ENCODE data around the gene CTU2.

Gene CTU2

GRCh38 chr16:88702371-88703210 is 3.7 kb upstream of the CTU2 start:
- H3K4me3 ChIP-seq (ENCODE audit: insufficient read depth, low read depth, low read length, poor library complexity, severe bottlenecking), result peak overlapping the region; percentile 80
- no peak for DNase-seq
- peaks cover 84% of the 10 kb centered on the region for H3K4me1 ChIP-seq (ENCODE audit: control insufficient read depth, insufficient read depth, low read length, poor library complexity, severe bottlenecking)
- peaks cover 26% of the 10 kb centered on the region for H3K36me3 ChIP-seq (ENCODE audit: control insufficient read depth, insufficient read depth, low read length)
- H3K27me3 ChIP-seq (replicated peaks; ENCODE audit: control insufficient read depth, insufficient read depth, low read length, poor library complexity, severe bottlenecking), result no peaks in the 10 kb centered on the region
- no peaks in the 10 kb centered on the region for H3K9me3 ChIP-seq (ENCODE audit: control insufficient read depth, low read length)
- peak overlapping the region; percentile 88 for H3K27ac ChIP-seq (ENCODE audit: insufficient read depth, low read length, poor library complexity, severe bottlenecking)

GRCh38 chr16:88703486-88704309 is 2.6 kb upstream of the CTU2 start:
- H3K27ac ChIP-seq (ENCODE audit: insufficient read depth, low read length, poor library complexity, severe bottlenecking), result peak overlapping the region; percentile 88
- H3K4me3 ChIP-seq (ENCODE audit: insufficient read depth, low read depth, low read length, poor library complexity, severe bottlenecking), result peak overlapping the region; percentile 80
- H3K4me1 ChIP-seq (ENCODE audit: control insufficient read depth, insufficient read depth, low read length, poor library complexity, severe bottlenecking), result peaks cover 74% of the 10 kb centered on the region
- peak; percentile 63 to 70 (median 65) for DNase-seq
- no peaks in the 10 kb centered on the region for H3K9me3 ChIP-seq (ENCODE audit: control insufficient read depth, low read length)
- no peaks in the 10 kb centered on the region for H3K27me3 ChIP-seq (replicated peaks; ENCODE audit: control insufficient read depth, insufficient read depth, low read length, poor library complexity, severe bottlenecking)
- peaks cover 15% of the 10 kb centered on the region for H3K36me3 ChIP-seq (ENCODE audit: control insufficient read depth, insufficient read depth, low read length)

- DNase-seq, result peak in 2 of 3 donors; percentile 22 to 48
- peak overlapping the region; percentile 88 for H3K27ac ChIP-seq (ENCODE audit: insufficient read depth, low read length, poor library complexity, severe bottlenecking)
Measured at GRCh38 chr16:88705076-88705684, 1.1 kb upstream of the CTU2 start.

GRCh38 chr16:88705801-88706228 is 488 bp upstream of the CTU2 start:
- DNase-seq, result no peak
- Histone ChIP-seq H3K27ac (ENCODE audit: insufficient read depth, low read length, poor library complexity, severe bottlenecking) (peak overlapping the region; percentile 88), H3K27me3 (replicated peaks; ENCODE audit: control insufficient read depth, insufficient read depth, low read length, poor library complexity, severe bottlenecking) (no peaks in the 10 kb centered on the region), H3K4me1 (ENCODE audit: control insufficient read depth, insufficient read depth, low read length, poor library complexity, severe bottlenecking) (peaks cover 53% of the 10 kb centered on the region), H3K36me3 (ENCODE audit: control insufficient read depth, insufficient read depth, low read length) (no peaks in the 10 kb centered on the region), H3K4me3 (ENCODE audit: insufficient read depth, low read depth, low read length, poor library complexity, severe bottlenecking) (peak overlapping the region; percentile 80), H3K9me3 (ENCODE audit: control insufficient read depth, low read length) (no peaks in the 10 kb centered on the region)

More at GRCh38 chr16:88705076-88705684, 1.1 kb upstream of the CTU2 start:
- H3K9me3 ChIP-seq (ENCODE audit: control insufficient read depth, low read length), result no peaks in the 10 kb centered on the region
- H3K4me3 ChIP-seq (ENCODE audit: insufficient read depth, low read depth, low read length, poor library complexity, severe bottlenecking), result peak overlapping the region; percentile 80
- H3K36me3 ChIP-seq (ENCODE audit: control insufficient read depth, insufficient read depth, low read length), result peaks cover under 1% of the 10 kb centered on the region
- no peaks in the 10 kb centered on the region for H3K27me3 ChIP-seq (replicated peaks; ENCODE audit: control insufficient read depth, insufficient read depth, low read length, poor library complexity, severe bottlenecking)
- peaks cover 59% of the 10 kb centered on the region for H3K4me1 ChIP-seq (ENCODE audit: control insufficient read depth, insufficient read depth, low read length, poor library complexity, severe bottlenecking)

GRCh38 chr16:88706965-88707826 is 893 bp downstream of the CTU2 start:
- Histone ChIP-seq H3K4me3 (ENCODE audit: insufficient read depth, low read depth, low read length, poor library complexity, severe bottlenecking) (peak overlapping the region; percentile 80), H3K27me3 (replicated peaks; ENCODE audit: control insufficient read depth, insufficient read depth, low read length, poor library complexity, severe bottlenecking) (no peaks in the 10 kb centered on the region), H3K4me1 (ENCODE audit: control insufficient read depth, insufficient read depth, low read length, poor library complexity, severe bottlenecking) (peaks cover 41% of the 10 kb centered on the region), H3K27ac (ENCODE audit: insufficient read depth, low read length, poor library complexity, severe bottlenecking) (peak overlapping the region; percentile 88), H3K9me3 (ENCODE audit: control insufficient read depth, low read length) (no peaks in the 10 kb centered on the region), H3K36me3 (ENCODE audit: control insufficient read depth, insufficient read depth, low read length) (no peaks in the 10 kb centered on the region)
- DNase-seq, result no peak

GRCh38 chr16:88710556-88710955 is 4.3 kb downstream of the CTU2 start:
- no peaks in the 10 kb centered on the region for H3K9me3 ChIP-seq (ENCODE audit: control insufficient read depth, low read length)
- no peak for DNase-seq
- H3K27me3 ChIP-seq (replicated peaks; ENCODE audit: control insufficient read depth, insufficient read depth, low read length, poor library complexity, severe bottlenecking), result no peaks in the 10 kb centered on the region
- peaks cover 11% of the 10 kb centered on the region for H3K4me1 ChIP-seq (ENCODE audit: control insufficient read depth, insufficient read depth, low read length, poor library complexity, severe bottlenecking)
- no peak overlapping the region for H3K27ac ChIP-seq (ENCODE audit: insufficient read depth, low read length, poor library complexity, severe bottlenecking)
- no peak overlapping the region for H3K4me3 ChIP-seq (ENCODE audit: insufficient read depth, low read depth, low read length, poor library complexity, severe bottlenecking)
- peaks cover 23% of the 10 kb centered on the region for H3K36me3 ChIP-seq (ENCODE audit: control insufficient read depth, insufficient read depth, low read length)

- Histone ChIP-seq H3K27me3 (replicated peaks; ENCODE audit: control insufficient read depth, insufficient read depth, low read length, poor library complexity, severe bottlenecking) (no peaks in the 10 kb centered on the region), H3K9me3 (ENCODE audit: control insufficient read depth, low read length) (no peaks in the 10 kb centered on the region), H3K4me3 (ENCODE audit: insufficient read depth, low read depth, low read length, poor library complexity, severe bottlenecking) (no peak overlapping the region), H3K36me3 (ENCODE audit: control insufficient read depth, insufficient read depth, low read length) (peaks cover 36% of the 10 kb centered on the region), H3K27ac (ENCODE audit: insufficient read depth, low read length, poor library complexity, severe bottlenecking) (no peak overlapping the region), H3K4me1 (ENCODE audit: control insufficient read depth, insufficient read depth, low read length, poor library complexity, severe bottlenecking) (peaks cover 8% of the 10 kb centered on the region)
- no peak for DNase-seq
Measured at GRCh38 chr16:88711750-88712340, 5.5 kb downstream of the CTU2 start.

GRCh38 chr16:88712362-88712979 is 6.2 kb downstream of the CTU2 start:
- DNase-seq, result no peak
- Histone ChIP-seq H3K27ac (ENCODE audit: insufficient read depth, low read length, poor library complexity, severe bottlenecking) (no peak overlapping the region), H3K4me3 (ENCODE audit: insufficient read depth, low read depth, low read length, poor library complexity, severe bottlenecking) (no peak overlapping the region), H3K36me3 (ENCODE audit: control insufficient read depth, insufficient read depth, low read length) (peaks cover 41% of the 10 kb centered on the region), H3K27me3 (replicated peaks; ENCODE audit: control insufficient read depth, insufficient read depth, low read length, poor library complexity, severe bottlenecking) (no peaks in the 10 kb centered on the region), H3K9me3 (ENCODE audit: control insufficient read depth, low read length) (no peaks in the 10 kb centered on the region), H3K4me1 (ENCODE audit: control insufficient read depth, insufficient read depth, low read length, poor library complexity, severe bottlenecking) (peaks cover 2% of the 10 kb centered on the region)

- Histone ChIP-seq H3K27ac (ENCODE audit: insufficient read depth, low read length, poor library complexity, severe bottlenecking) (no peak overlapping the region), H3K27me3 (replicated peaks; ENCODE audit: control insufficient read depth, insufficient read depth, low read length, poor library complexity, severe bottlenecking) (no peaks in the 10 kb centered on the region), H3K36me3 (ENCODE audit: control insufficient read depth, insufficient read depth, low read length) (peaks cover 47% of the 10 kb centered on the region), H3K4me1 (ENCODE audit: control insufficient read depth, insufficient read depth, low read length, poor library complexity, severe bottlenecking) (no peaks in the 10 kb centered on the region), H3K9me3 (ENCODE audit: control insufficient read depth, low read length) (no peaks in the 10 kb centered on the region), H3K4me3 (ENCODE audit: insufficient read depth, low read depth, low read length, poor library complexity, severe bottlenecking) (no peak overlapping the region)
- no peak for DNase-seq
Measured at GRCh38 chr16:88713054-88713453, 6.8 kb downstream of the CTU2 start.

All from effector memory CD4-positive, alpha-beta T cell (primary cell).